DOHH2 (cell line): ENCODE measurements around the gene GALK2.

ENCODE experiments used
- H3F3A ChIP-seq: fragments of 200-600 bp; sonication (generic), shearing (Covaris generic); 2 replicates; pipeline ENCODE4 v1.6.0; 2016; ENCODE audit warnings: antibody characterized with exemption, mild to moderate bottlenecking; ENCODE audit not compliant: control insufficient read depth, insufficient read depth
- H3K27ac ChIP-seq: fragments of 200-600 bp; sonication (generic); 2 replicates; pipeline ENCODE4 v1.5.1; 2014; ENCODE audit warnings: low read depth, mild to moderate bottlenecking, low read length, moderate library complexity
- H3K27me3 ChIP-seq: fragments of 200-600 bp; sonication (generic); 2 replicates; pipeline ENCODE4 v1.6.1; 2014; ENCODE audit warnings: mild to moderate bottlenecking, low read length, mixed read lengths; ENCODE audit not compliant: control insufficient read depth
- H3K36me3 ChIP-seq: fragments of 200-600 bp; sonication (generic); 2 replicates; pipeline ENCODE4 v1.6.1; 2014; ENCODE audit warnings: mild to moderate bottlenecking, low read length, moderate library complexity, mixed read lengths; ENCODE audit not compliant: control insufficient read depth
- H3K4me1 ChIP-seq: fragments of 200-600 bp; sonication (generic); 2 replicates; pipeline ENCODE4 v1.6.1; 2014; ENCODE audit warnings: mild to moderate bottlenecking, low read length, mixed read lengths; ENCODE audit not compliant: control insufficient read depth
- H3K4me2 ChIP-seq: fragments of 200-600 bp; sonication (generic); 2 replicates; pipeline ENCODE4 v1.6.0; 2014; ENCODE audit warnings: mild to moderate bottlenecking, low read length, moderate library complexity
- H3K4me3 ChIP-seq: fragments of 200-600 bp; sonication (generic); 2 replicates; pipeline ENCODE4 v1.5.1; 2014; ENCODE audit warnings: mild to moderate bottlenecking, low read length, mixed read lengths
- H3K79me2 ChIP-seq: fragments of 200-600 bp; sonication (generic); 2 replicates; pipeline ENCODE4 v1.6.1; 2014; ENCODE audit warnings: mild to moderate bottlenecking, low read length, mixed read lengths; ENCODE audit not compliant: control insufficient read depth
- H3K9me2 ChIP-seq: fragments of 200-600 bp; sonication (generic); replicated peaks from 2 replicates; pipeline ENCODE4 v1.6.1; 2014; ENCODE audit warnings: mild to moderate bottlenecking, low read length, mixed read lengths; ENCODE audit not compliant: control insufficient read depth
- H3K9me3 ChIP-seq: fragments of 200-600 bp; sonication (generic); 2 replicates; pipeline ENCODE4 v1.6.1; 2014; ENCODE audit warnings: antibody characterized with exemption, low read length, mixed read lengths; ENCODE audit not compliant: control insufficient read depth, insufficient read depth
- H4K20me1 ChIP-seq: fragments of 200-600 bp; sonication (generic); 2 replicates; pipeline ENCODE4 v1.6.0; 2014; ENCODE audit warnings: low read depth, mild to moderate bottlenecking, antibody characterized with exemption, low read length, moderate library complexity; ENCODE audit not compliant: control insufficient read depth, insufficient read depth
- CTCF ChIP-seq: fragments of 200-600 bp; sonication (generic); IDR thresholded peaks from one replicate; pipeline ENCODE4 v1.5.1; 2014; ENCODE audit warnings: antibody characterized with exemption, mild to moderate bottlenecking, low read depth, low read length; ENCODE audit not compliant: poor library complexity, severe bottlenecking
- EZH2phosphoT487 ChIP-seq: fragments of 200-600 bp; sonication (generic); IDR thresholded peaks from 2 replicates; pipeline ENCODE4 v1.6.1; 2017; ENCODE audit warnings: borderline replicate concordance, mild to moderate bottlenecking, antibody characterized with exemption, low read length, moderate library complexity, mixed read lengths

The GALK2 gene

GRCh38 chr15:49287481-49287880, 117.4 kb downstream of the GALK2 start:
- H3K4me2 ChIP-seq = no peak overlapping the region
- no peaks in the 10 kb centered on the region for H3K9me2 ChIP-seq
- no peaks in the 10 kb centered on the region for H4K20me1 ChIP-seq
- no peaks in the 10 kb centered on the region for H3K27me3 ChIP-seq
- no peaks in the 10 kb centered on the region for H3K9me3 ChIP-seq
- no peaks in the 10 kb centered on the region for H3K79me2 ChIP-seq
- no peak overlapping the region for H3K4me3 ChIP-seq
- no peaks in the 10 kb centered on the region for H3F3A ChIP-seq
- peaks cover 15% of the 10 kb centered on the region for H3K36me3 ChIP-seq
- no peaks in the 10 kb centered on the region for H3K4me1 ChIP-seq
- no peak overlapping the region for H3K27ac ChIP-seq
- TF ChIP-seq CTCF = no peak
- no peak for TF ChIP-seq EZH2phosphoT487

- Histone ChIP-seq H3K36me3 (peaks cover 22% of the 10 kb centered on the region), H3K4me1 (no peaks in the 10 kb centered on the region), H3K79me2 (no peaks in the 10 kb centered on the region), H3K9me2 (no peaks in the 10 kb centered on the region), H3K4me3 (no peak overlapping the region), H3K27ac (no peak overlapping the region), H3K27me3 (no peaks in the 10 kb centered on the region), H3F3A (no peaks in the 10 kb centered on the region), H3K9me3 (no peaks in the 10 kb centered on the region), H4K20me1 (no peaks in the 10 kb centered on the region), H3K4me2 (no peak overlapping the region)
- TF ChIP-seq EZH2phosphoT487 = no peak
- TF ChIP-seq CTCF = no peak
Observed at GRCh38 chr15:49288391-49288790, 118.3 kb downstream of the GALK2 start.

GRCh38 chr15:49290191-49290590, 120.1 kb downstream of the GALK2 start:
- no peaks in the 10 kb centered on the region for H3K79me2 ChIP-seq
- H3K36me3 ChIP-seq = peaks cover 22% of the 10 kb centered on the region
- no peak overlapping the region for H3K27ac ChIP-seq
- H3K4me2 ChIP-seq = no peak overlapping the region
- no peaks in the 10 kb centered on the region for H3K9me3 ChIP-seq
- no peak overlapping the region for H3K4me3 ChIP-seq
- H3K4me1 ChIP-seq = no peaks in the 10 kb centered on the region
- TF ChIP-seq CTCF = no peak
- no peak for TF ChIP-seq EZH2phosphoT487
- H3K9me2 ChIP-seq = no peaks in the 10 kb centered on the region
- no peaks in the 10 kb centered on the region for H3K27me3 ChIP-seq
- no peaks in the 10 kb centered on the region for H3F3A ChIP-seq
- no peaks in the 10 kb centered on the region for H4K20me1 ChIP-seq

DNA sequence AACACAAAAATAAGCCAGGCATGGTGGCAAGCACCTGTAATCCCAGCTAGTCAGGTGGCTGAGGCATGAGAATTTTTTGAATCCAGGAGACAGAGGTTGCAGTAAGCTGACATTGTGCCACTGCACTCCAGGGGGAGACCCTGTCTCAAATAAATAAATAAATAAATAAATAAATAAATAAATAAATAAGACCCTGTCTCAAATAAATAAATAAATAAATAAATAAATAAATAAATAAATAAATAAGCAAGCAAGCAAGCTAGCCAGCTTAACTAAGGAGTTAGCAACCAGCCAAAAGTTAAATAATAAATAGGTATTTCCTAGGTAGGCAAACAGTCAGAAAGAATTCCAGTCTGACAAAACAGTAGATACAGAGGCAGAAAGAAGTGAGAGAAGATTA, 123.9 kb downstream of the GALK2 start:
- no peaks in the 10 kb centered on the region for H3K79me2 ChIP-seq
- no peaks in the 10 kb centered on the region for H3F3A ChIP-seq
- H4K20me1 ChIP-seq = no peaks in the 10 kb centered on the region
- peaks cover 16% of the 10 kb centered on the region for H3K36me3 ChIP-seq
- no peak overlapping the region for H3K4me3 ChIP-seq
- H3K4me1 ChIP-seq = no peaks in the 10 kb centered on the region
- no peaks in the 10 kb centered on the region for H3K9me3 ChIP-seq
- no peak overlapping the region for H3K4me2 ChIP-seq
- no peak overlapping the region for H3K27ac ChIP-seq
- TF ChIP-seq EZH2phosphoT487 = no peak
- TF ChIP-seq CTCF = no peak
- no peaks in the 10 kb centered on the region for H3K9me2 ChIP-seq
- H3K27me3 ChIP-seq = no peaks in the 10 kb centered on the region
